Osteocyte (in vitro differentiated cells): ENCODE data around the gene OR5AR1. TPM values are rescaled to one million over a fixed set of nuclear protein-coding genes. Genes with fewer than 3 reads are reported as not detected.
"Not testable (repeated sequence)": the region's sequence is repeated elsewhere in the genome, so short reads cannot be mapped to it uniquely, and the experiment has no call there.

Experiments
- DNase-seq: peaks from one replicate; pipeline ENCODE4 v3.0.0; 2021; ENCODE audit warnings: mixed read lengths; ENCODE audit not compliant: unreplicated experiment; ENCODE audit errors: extremely low spot score
- H3K27ac Mint-ChIP-seq: one replicate; pipeline ENCODE4 v1.8.0; 2021; ENCODE audit warnings: mild to moderate bottlenecking, mixed read lengths; ENCODE audit not compliant: unreplicated experiment
- H3K27me3 Mint-ChIP-seq: one replicate; pipeline ENCODE4 v1.8.0; 2021; ENCODE audit warnings: mixed read lengths; ENCODE audit not compliant: unreplicated experiment
- H3K36me3 Mint-ChIP-seq: one replicate; pipeline ENCODE4 v1.8.0; 2021; ENCODE audit warnings: mixed read lengths; ENCODE audit not compliant: unreplicated experiment
- H3K4me1 Mint-ChIP-seq: one replicate; pipeline ENCODE4 v1.8.0; 2021; ENCODE audit warnings: mixed read lengths; ENCODE audit not compliant: unreplicated experiment
- H3K4me3 Mint-ChIP-seq: one replicate; pipeline ENCODE4 v1.8.0; 2021; ENCODE audit warnings: mild to moderate bottlenecking, moderate library complexity, mixed read lengths; ENCODE audit not compliant: unreplicated experiment
- H3K9me3 Mint-ChIP-seq: one replicate; pipeline ENCODE4 v1.8.0; 2021; ENCODE audit warnings: mixed read lengths; ENCODE audit not compliant: unreplicated experiment
- total RNA-seq: library from RNA; stranded (reverse); gene quantifications from 2 replicates; pipeline ENCODE4 v1.2.1, GENCODE V29; 2021
- TF ChIP-seq, protein P1 (sequence below): fragments of 200-600 bp; sonication (generic); IDR thresholded peaks from 2 replicates; pipeline ENCODE4 v1.5.0; 2021; ENCODE audit warnings: antibody characterized with exemption, mild to moderate bottlenecking, moderate library complexity

The OR5AR1 gene
- total RNA-seq, 1 donor from 2014 or later = not detected

DNA sequence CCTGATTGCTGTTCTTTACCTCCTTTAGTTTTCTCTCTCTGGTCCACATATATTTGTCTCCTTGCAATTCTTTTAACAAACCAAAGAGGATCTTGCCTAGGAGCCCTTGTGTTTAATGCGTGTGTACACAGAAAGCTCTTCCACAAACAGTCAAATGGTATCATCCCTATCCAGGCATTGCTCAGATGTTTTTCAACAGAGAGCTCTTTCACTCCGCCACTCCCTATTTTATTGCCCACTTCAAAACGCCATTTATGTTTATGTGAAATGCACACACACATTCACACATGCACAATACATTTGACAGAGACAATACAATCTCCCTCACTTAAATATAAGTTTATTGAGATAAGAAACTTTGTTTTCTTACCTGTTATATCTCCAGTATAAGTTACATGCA lies 26.0 kb upstream of the OR5AR1 start:
- Mint-ChIP-seq H3K27me3 (no peaks in the 10 kb centered on the region), H3K4me1 (no peaks in the 10 kb centered on the region), H3K27ac (no peak overlapping the region), H3K9me3 (peaks cover 20% of the 10 kb centered on the region), H3K36me3 (no peaks in the 10 kb centered on the region), H3K4me3 (no peak overlapping the region)
- no peak for DNase-seq
- TF ChIP-seq, protein P1, sequence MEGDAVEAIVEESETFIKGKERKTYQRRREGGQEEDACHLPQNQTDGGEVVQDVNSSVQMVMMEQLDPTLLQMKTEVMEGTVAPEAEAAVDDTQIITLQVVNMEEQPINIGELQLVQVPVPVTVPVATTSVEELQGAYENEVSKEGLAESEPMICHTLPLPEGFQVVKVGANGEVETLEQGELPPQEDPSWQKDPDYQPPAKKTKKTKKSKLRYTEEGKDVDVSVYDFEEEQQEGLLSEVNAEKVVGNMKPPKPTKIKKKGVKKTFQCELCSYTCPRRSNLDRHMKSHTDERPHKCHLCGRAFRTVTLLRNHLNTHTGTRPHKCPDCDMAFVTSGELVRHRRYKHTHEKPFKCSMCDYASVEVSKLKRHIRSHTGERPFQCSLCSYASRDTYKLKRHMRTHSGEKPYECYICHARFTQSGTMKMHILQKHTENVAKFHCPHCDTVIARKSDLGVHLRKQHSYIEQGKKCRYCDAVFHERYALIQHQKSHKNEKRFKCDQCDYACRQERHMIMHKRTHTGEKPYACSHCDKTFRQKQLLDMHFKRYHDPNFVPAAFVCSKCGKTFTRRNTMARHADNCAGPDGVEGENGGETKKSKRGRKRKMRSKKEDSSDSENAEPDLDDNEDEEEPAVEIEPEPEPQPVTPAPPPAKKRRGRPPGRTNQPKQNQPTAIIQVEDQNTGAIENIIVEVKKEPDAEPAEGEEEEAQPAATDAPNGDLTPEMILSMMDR = no peak

GRCh38 chr11:56642339-56642738 lies 21.1 kb upstream of the OR5AR1 start, which contains the start of gene OR5AP2:
TSS of gene OR5AP2 (minus strand) at chr11:56642439. CDS start at chr11:56642439, 0 bp downstream.
- Mint-ChIP-seq H3K9me3 (peaks cover 22% of the 10 kb centered on the region), H3K4me3 (no peak within 1 kb of the TSS), H3K27ac (no peak within 1 kb of the TSS), H3K27me3 (no peaks in the 10 kb centered on the region), H3K4me1 (no peaks in the 10 kb centered on the region), H3K36me3 (no peaks in the 10 kb centered on the region)
- TF ChIP-seq, protein P1 = no peak
- DNase-seq = no peak

GRCh38 chr11:56659755-56660154 lies 3.7 kb upstream of the OR5AR1 start:
- Mint-ChIP-seq H3K27ac (no peak overlapping the region), H3K4me3 (no peak overlapping the region), H3K27me3 (no peaks in the 10 kb centered on the region), H3K9me3 (peaks cover 13% of the 10 kb centered on the region), H3K4me1 (no peaks in the 10 kb centered on the region), H3K36me3 (no peaks in the 10 kb centered on the region)
- DNase-seq = no peak
- TF ChIP-seq, protein P1 = no peak

- H3K27ac Mint-ChIP-seq = no peak overlapping the region
- H3K9me3 Mint-ChIP-seq = peaks cover 7% of the 10 kb centered on the region
- H3K4me1 Mint-ChIP-seq = no peaks in the 10 kb centered on the region
- H3K36me3 Mint-ChIP-seq = no peaks in the 10 kb centered on the region
- H3K27me3 Mint-ChIP-seq = no peaks in the 10 kb centered on the region
- DNase-seq = no peak
- no peak overlapping the region for H3K4me3 Mint-ChIP-seq
- TF ChIP-seq, protein P1 = no peak
Observed at GRCh38 chr11:56670984-56671383, 7.5 kb downstream of the OR5AR1 start.

- no peak for DNase-seq
- TF ChIP-seq, protein P1 = no peak
- H3K27ac Mint-ChIP-seq = no peak overlapping the region
- H3K9me3 Mint-ChIP-seq = peaks cover 5% of the 10 kb centered on the region
- H3K4me1 Mint-ChIP-seq = no peaks in the 10 kb centered on the region
- H3K36me3 Mint-ChIP-seq = no peaks in the 10 kb centered on the region
- no peaks in the 10 kb centered on the region for H3K27me3 Mint-ChIP-seq
- H3K4me3 Mint-ChIP-seq = no peak overlapping the region
Observed at GRCh38 chr11:56688554-56689100, 25.1 kb downstream of the OR5AR1 start.

- not testable (repeated sequence) for H3K27me3 Mint-ChIP-seq
Observed at GRCh38 chr11:56691179-56691578, 27.7 kb downstream of the OR5AR1 start.

More at GRCh38 chr11:56691179-56691578, 27.7 kb downstream of the OR5AR1 start:
- H3K4me1 Mint-ChIP-seq, H3K36me3 Mint-ChIP-seq, H3K4me3 Mint-ChIP-seq, H3K27ac Mint-ChIP-seq, H3K9me3 Mint-ChIP-seq, DNase-seq: not testable (repeated sequence)
